GM12801 (cell line): Measurements from ENCODE around the gene MEOX1.

Source experiments
- TF ChIP-seq, protein P1 (sequence below): IDR thresholded peaks from one replicate; pipeline ENCODE4 v1.5.1; 2011; ENCODE audit warnings: control low read depth; ENCODE audit not compliant: insufficient read length; ENCODE audit errors: extremely low read depth

Gene MEOX1

DNA sequence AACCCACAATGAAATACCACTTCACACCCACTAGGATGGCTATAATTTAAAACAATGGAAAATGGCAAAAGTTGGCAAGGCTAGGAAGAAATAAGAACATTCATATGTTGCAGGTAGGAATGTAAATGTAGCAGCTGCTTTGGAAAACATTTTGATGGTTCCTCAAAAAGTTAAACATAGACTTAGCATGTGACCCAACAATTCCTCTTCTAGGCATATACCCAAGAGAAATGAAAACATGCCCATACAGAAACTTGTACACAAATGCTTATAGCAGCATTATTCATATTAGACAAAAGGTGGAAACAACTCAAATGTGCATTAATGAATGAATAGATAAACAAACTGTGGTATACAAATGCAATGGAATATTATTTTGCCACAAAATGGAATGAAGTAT is 36.1 kb downstream of the MEOX1 start:
- TF ChIP-seq, protein P1, sequence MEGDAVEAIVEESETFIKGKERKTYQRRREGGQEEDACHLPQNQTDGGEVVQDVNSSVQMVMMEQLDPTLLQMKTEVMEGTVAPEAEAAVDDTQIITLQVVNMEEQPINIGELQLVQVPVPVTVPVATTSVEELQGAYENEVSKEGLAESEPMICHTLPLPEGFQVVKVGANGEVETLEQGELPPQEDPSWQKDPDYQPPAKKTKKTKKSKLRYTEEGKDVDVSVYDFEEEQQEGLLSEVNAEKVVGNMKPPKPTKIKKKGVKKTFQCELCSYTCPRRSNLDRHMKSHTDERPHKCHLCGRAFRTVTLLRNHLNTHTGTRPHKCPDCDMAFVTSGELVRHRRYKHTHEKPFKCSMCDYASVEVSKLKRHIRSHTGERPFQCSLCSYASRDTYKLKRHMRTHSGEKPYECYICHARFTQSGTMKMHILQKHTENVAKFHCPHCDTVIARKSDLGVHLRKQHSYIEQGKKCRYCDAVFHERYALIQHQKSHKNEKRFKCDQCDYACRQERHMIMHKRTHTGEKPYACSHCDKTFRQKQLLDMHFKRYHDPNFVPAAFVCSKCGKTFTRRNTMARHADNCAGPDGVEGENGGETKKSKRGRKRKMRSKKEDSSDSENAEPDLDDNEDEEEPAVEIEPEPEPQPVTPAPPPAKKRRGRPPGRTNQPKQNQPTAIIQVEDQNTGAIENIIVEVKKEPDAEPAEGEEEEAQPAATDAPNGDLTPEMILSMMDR: no peak

DNA sequence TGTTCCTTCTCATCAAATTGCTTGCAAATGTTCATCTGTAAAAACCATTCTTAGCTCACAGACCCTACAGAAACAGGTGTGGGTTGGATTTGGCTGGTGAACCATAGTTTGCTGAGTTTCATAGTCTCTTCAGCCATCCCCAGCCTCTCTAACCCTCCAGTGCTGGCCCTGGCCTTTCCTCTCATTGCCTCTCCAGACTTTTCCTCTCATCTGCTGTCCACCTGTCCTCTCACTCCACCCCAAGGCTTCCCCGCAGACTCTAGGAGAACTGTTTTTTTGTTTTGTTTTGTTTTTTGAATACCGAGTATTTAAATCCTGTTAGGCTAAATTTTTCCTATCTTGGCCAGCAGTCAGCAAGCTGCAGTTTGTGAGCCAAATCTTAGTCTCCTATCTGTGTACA is 41.1 kb downstream of the MEOX1 start:
- TF ChIP-seq, protein P1: no peak

DNA sequence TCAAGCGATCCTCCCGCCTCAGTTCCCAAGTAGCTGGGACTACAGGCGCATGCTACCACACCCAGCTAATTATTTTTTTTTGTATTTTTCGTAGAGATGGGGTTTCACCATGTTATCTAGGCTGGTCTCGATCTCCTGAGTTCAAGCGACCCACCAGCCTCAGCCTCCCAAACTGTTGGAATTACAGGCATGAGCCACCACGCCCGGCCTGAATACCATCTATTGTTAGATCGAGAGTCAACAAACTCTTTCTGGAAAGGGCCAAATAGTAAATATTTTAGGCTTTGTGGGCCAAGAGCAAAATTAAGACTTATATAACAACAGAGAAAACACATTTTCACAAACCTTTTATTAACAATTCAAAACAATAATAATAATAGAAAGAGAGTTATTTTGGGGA is 41.6 kb downstream of the MEOX1 start:
- TF ChIP-seq, protein P1: no peak

DNA sequence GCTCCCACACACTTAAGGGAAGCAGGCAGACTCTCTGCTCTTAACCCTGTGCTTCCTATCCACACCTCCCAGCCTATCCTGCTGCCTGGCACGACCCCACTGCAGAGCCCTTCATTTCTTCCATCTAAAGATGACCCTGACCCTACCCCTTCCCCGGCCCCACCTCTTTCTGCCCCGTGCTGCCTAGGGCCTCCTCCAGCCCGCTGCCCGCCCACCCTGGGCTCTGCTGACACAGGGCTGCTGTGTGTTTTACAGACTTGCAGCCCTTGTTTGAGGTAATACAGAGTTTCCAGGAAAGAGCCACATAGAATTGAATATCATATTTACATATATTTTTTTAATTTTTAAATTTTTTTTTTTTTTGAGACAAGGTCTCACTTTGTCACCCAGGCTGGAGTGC is 42.0 kb downstream of the MEOX1 start:
- TF ChIP-seq, protein P1: no peak

DNA sequence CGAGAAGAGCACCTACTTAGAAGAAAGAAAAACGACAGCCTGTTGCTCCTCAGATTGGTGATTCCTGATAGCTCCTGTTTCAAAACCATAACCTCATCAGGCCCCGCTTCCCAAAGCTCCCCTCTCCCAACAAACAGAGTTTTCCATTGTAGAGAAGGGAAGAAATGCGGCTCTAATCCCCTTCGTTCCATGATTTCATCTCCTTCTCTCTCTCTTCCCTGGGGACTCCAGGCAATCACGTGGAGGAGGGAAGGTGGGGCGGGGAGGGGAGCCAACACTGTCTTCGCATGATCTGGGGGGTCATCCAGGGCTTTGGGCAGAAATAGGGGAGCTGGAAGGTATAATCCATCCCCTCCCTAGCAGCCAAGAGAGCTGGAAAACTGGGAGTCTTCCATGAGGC is 43.4 kb downstream of the MEOX1 start:
- TF ChIP-seq, protein P1: no peak

DNA sequence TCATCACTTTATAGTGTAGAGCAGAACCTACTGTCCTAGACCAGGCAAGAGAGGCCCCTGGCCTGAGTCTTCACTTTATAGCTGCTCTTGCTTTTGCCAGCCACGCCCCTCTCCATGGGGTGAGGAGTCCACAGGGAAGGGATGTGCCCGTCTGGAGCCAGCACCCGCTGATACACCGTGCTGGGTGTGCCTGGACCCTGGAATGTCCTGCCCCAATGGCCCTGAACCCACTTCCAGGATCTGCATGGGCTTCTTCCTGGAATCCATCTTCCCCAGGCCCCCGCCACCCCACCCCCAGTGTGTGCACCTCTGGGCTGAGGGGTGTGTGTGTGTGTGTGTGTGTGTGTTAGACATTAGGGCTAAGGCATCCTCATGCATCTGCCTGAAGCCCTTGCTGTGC is 44.9 kb downstream of the MEOX1 start:
- TF ChIP-seq, protein P1: no peak

DNA sequence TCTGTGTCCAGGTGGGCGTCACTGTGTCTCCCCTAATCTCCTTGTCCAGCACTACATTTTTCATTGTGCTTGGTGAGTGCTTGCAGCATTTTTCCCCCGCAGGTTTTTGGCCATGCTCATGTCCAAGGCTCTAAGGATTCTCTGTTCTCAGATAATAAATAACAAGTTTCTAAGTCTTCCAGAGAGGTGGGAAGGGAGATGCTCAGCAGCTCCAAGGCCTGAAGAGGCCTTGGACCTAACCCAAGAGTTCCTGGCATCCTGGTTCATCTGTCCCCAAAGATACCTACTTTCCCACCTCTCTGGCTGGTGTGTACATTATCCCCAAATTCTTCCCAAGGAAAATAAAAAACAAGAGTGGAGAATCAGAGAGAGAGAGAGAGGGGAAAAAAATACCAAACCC is 45.3 kb downstream of the MEOX1 start:
- TF ChIP-seq, protein P1: no peak

DNA sequence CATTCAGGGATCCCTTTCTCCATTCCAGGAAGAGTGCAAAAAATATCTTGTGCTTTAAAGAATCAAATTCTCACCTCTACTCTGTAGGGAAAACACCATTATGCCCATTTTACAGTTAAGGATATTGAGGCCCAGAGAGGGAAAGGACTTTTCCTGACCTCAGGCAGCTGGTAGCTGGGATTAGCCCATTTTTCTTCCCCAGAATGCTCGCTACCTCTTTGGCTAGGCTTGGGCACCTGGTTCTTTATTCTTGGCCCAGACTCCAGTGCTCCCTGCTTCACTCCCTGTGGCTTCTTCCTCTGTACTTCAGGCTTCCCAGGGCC is 45.7 kb downstream of the MEOX1 start:
- TF ChIP-seq, protein P1: no peak
